Stomach (tissue), 4 donors: ENCODE results near the gene SUMO1.

Experiments
- CTCF ChIP-seq, 7 experiments: fragments of 450-650 bp in 4 of 7; fragments of 200-600 bp in 3 of 7; sonication (generic) in 3 of 7; IDR thresholded peaks; one replicate each; pipeline ENCODE4 v1.5.1; 2016 to 2019; ENCODE audit warnings: antibody characterized with exemption in 7 of 7, control low read depth in 2 of 7, mild to moderate bottlenecking in 1 of 7
- EP300 ChIP-seq: sonication (generic); formaldehyde crosslinking; IDR thresholded peaks from one replicate; pipeline ENCODE4 v1.6.1; 2017; ENCODE audit warnings: antibody characterized with exemption
- POLR2A ChIP-seq, 4 donors: fragments of 450-650 bp; IDR thresholded peaks; one replicate each; pipeline ENCODE4 v1.6.1; 2016; ENCODE audit warnings: antibody characterized with exemption in 4 of 4, control low read depth in 2 of 4, mild to moderate bottlenecking in 1 of 4, moderate library complexity in 1 of 4
- POLR2AphosphoS5 ChIP-seq, 3 donors: sonication (generic); formaldehyde crosslinking; IDR thresholded peaks; one replicate each; pipeline ENCODE4 v1.6.1; 2016; ENCODE audit warnings: antibody characterized with exemption in 3 of 3

DNA sequence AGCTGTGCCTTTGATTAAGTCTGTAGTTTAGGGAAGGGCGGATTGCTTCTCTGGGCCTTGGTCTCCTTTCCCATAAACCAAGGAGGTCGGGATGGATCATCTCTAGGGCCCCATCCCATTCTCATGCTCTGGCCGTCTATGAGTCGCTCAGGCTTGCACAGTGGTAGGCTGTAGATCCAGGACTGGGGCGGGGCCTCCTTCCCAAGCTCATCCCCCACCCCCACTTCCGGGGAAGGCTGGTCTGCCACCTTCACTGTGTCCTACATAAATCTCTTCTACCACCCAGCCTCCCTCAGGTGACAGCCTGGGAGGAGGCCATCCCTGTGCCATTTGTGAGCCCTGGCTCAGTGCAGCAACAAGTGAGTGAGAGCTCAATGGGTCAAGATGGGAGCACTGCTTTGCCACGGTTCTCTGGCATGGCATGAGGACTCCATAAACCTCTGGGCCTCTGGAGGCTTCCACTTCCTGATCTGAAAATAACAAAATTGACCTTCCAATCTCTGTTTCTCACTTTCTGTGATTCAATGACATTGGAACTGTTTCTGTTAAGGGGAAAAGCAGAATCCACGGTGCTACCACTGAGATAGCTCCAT lies 68.5 kb downstream of the SUMO1 start:
- TF ChIP-seq POLR2AphosphoS5 (IDR thresholded peaks at IDR 0.05) (no peak), CTCF (IDR thresholded peaks at IDR 0.05) (no peak), POLR2A (IDR thresholded peaks at IDR 0.05) (no peak), EP300 (no peak)
